Tibial nerve (tissue), 4 donors: ENCODE results near the gene MMS22L. TPM values are rescaled to one million over a fixed set of nuclear protein-coding genes. Genes with fewer than 3 reads are reported as not detected.
"Not testable (repeated sequence)": the region's sequence is repeated elsewhere in the genome, so short reads cannot be mapped to it uniquely, and the experiment has no call there.

Experiments
- DNase-seq, 2 donors: peaks; one replicate each; pipeline ENCODE4 v3.0.0-alpha.2; 2019; ENCODE audit warnings: low spot score in 2 of 2
- H3K27ac ChIP-seq, 4 donors: fragments of 200-600 bp; sonication (generic) in 3 of 4; one replicate each; pipeline ENCODE4 v1.5.1; 2017 to 2019; ENCODE audit warnings: mild to moderate bottlenecking in 1 of 4
- H3K27me3 ChIP-seq, 2 donors: fragments of 200-600 bp; sonication (generic) in 1 of 2; one replicate each; pipeline versions ENCODE4 v1.5.1 to v1.6.0; 2017 to 2019
- H3K36me3 ChIP-seq, 3 donors: fragments of 200-600 bp; sonication (generic); one replicate each; pipeline ENCODE4 v1.5.1; 2018 to 2019
- H3K4me1 ChIP-seq, 4 donors: fragments of 200-600 bp; sonication (generic) in 3 of 4; one replicate each; pipeline ENCODE4 v1.5.1; 2017 to 2019
- H3K4me3 ChIP-seq, 4 donors: fragments of 200-600 bp; sonication (generic) in 3 of 4; one replicate each; pipeline ENCODE4 v1.5.1; 2017 to 2019; ENCODE audit warnings: mild to moderate bottlenecking in 1 of 4, moderate library complexity in 1 of 4
- H3K9me3 ChIP-seq, 4 donors: fragments of 200-600 bp; sonication (generic) in 3 of 4; one replicate each; pipeline ENCODE4 v1.5.1; 2017 to 2019
- EP300 ChIP-seq, 2 donors: sonication (generic); formaldehyde crosslinking; IDR thresholded peaks; one replicate each; pipeline ENCODE4 v1.6.1; 2017; ENCODE audit warnings: antibody characterized with exemption in 2 of 2, mild to moderate bottlenecking in 1 of 2
- POLR2A ChIP-seq, 2 donors: fragments of 450-650 bp; IDR thresholded peaks; one replicate each; pipeline ENCODE4 v1.6.1; 2017; ENCODE audit warnings: antibody characterized with exemption in 2 of 2, mild to moderate bottlenecking in 2 of 2, moderate library complexity in 2 of 2
- WGBS, 2 donors: methylation state at CpG; one replicate each; pipeline ENCODE4 v1.1.5; 2018; 5-methylcytosine and 5-hydroxymethylcytosine counted together
- total RNA-seq, 4 donors: library from RNA; depleted of rRNA; stranded (reverse); fragments of >200 nt; gene quantifications; one replicate each; pipeline ENCODE4 v1.1.0, GENCODE V29; 2016
- TF ChIP-seq, protein P1 (sequence below), 5 experiments: fragments of 200-600 bp in 3 of 5; fragments of 450-650 bp in 2 of 5; sonication (generic) in 3 of 5; IDR thresholded peaks; one replicate each; pipeline ENCODE4 v1.5.1; 2016 to 2019; ENCODE audit warnings: antibody characterized with exemption in 5 of 5, mild to moderate bottlenecking in 3 of 5, moderate library complexity in 2 of 5

The MMS22L gene
- total RNA-seq, 4 donors from 2014 or later = 7.3 to 10.9 (median 8.4) TPM

DNA sequence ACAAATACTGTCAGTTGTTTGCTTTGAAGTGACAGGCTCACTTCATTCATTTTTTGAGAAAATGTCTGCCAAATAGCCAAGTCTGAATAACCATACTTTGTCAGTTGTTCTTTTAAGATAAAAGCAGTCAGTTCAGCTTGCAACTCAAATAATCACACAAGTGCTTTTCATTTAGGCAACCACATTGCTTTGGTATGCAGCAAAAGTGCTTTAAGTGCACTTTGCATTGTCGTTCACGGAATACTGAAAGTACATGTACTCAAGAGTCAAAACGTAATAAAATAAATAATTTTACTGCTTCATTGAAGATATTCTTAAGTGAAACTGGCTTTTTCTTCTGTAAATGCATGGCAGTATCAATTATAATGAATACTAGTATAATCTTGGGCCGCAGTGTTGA, 107.2 kb downstream of the MMS22L start:
- Histone ChIP-seq H3K4me1 (no peaks in the 10 kb centered on the region), H3K9me3 (no peaks in the 10 kb centered on the region), H3K27ac (no peak overlapping the region), H3K27me3 (no peaks in the 10 kb centered on the region), H3K4me3 (no peak overlapping the region), H3K36me3 (peaks cover 0 to 18% (median 0%) of the 10 kb centered on the region in 3 donors)
- TF ChIP-seq POLR2A (IDR thresholded peaks at IDR 0.05) = no peak
- 54 to 70% methylated on average over 4 of the region's 4 CpGs for WGBS, 2 donors
- DNase-seq = no peak

DNA sequence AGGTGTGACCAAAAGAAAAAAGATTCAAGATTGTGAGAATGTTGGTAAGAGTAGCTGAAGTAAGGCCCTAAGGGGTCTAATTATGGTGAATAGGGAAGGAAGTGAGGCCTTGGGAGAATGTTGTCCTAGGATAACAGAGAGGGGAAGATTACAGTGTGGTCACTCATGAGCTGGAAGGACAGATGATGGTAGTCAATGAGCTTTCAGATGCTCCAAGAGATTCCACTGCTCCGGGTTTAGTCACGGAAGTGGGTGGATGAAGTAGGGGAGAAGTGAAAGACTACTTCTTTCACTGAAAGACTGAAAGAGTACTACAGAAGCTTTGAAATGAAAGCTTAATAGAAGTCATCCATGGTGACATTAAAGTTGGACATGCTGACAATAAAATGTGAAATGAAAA, 108.5 kb downstream of the MMS22L start:
- no peaks in the 10 kb centered on the region for H3K27me3 ChIP-seq
- H3K36me3 ChIP-seq = peaks cover 0 to 15% (median 0%) of the 10 kb centered on the region in 3 donors
- H3K4me1 ChIP-seq = no peaks in the 10 kb centered on the region
- no peaks in the 10 kb centered on the region for H3K9me3 ChIP-seq
- WGBS, 2 donors = 75 to 90% methylated on average over 2 of the region's 2 CpGs
- no peak overlapping the region for H3K4me3 ChIP-seq
- H3K27ac ChIP-seq = no peak overlapping the region
- TF ChIP-seq EP300 (IDR thresholded peaks at IDR 0.05) = no peak
- TF ChIP-seq, protein P1, sequence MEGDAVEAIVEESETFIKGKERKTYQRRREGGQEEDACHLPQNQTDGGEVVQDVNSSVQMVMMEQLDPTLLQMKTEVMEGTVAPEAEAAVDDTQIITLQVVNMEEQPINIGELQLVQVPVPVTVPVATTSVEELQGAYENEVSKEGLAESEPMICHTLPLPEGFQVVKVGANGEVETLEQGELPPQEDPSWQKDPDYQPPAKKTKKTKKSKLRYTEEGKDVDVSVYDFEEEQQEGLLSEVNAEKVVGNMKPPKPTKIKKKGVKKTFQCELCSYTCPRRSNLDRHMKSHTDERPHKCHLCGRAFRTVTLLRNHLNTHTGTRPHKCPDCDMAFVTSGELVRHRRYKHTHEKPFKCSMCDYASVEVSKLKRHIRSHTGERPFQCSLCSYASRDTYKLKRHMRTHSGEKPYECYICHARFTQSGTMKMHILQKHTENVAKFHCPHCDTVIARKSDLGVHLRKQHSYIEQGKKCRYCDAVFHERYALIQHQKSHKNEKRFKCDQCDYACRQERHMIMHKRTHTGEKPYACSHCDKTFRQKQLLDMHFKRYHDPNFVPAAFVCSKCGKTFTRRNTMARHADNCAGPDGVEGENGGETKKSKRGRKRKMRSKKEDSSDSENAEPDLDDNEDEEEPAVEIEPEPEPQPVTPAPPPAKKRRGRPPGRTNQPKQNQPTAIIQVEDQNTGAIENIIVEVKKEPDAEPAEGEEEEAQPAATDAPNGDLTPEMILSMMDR (IDR thresholded peaks at IDR 0.05) = no peak
- no peak for TF ChIP-seq POLR2A (IDR thresholded peaks at IDR 0.05)
- no peak for DNase-seq

DNA sequence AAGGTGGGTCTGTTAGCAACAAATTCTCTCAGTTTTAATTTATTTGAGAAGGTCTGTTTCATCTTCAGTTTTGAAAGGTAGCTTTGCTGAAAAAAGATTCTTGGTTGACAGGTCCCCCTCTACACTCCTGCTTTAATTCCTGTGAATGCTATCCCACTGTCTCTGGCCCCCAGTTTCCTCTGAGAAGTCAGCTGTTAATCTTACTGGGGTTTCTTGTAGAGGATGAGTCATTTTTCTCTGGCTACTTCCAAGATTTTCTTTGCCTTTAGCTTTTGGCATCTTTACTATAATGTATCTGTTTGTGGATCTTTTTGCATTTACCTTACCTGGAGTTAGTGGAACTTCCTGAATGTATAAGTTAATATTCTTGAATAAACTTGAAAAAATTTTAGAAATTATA, 122.7 kb downstream of the MMS22L start:
- no peaks in the 10 kb centered on the region for H3K27me3 ChIP-seq
- DNase-seq = no peak
- peaks cover 0 to 41% (median 0%) of the 10 kb centered on the region in 3 donors for H3K36me3 ChIP-seq
- H3K4me1 ChIP-seq = no peaks in the 10 kb centered on the region
- no peak overlapping the region for H3K27ac ChIP-seq
- TF ChIP-seq POLR2A (IDR thresholded peaks at IDR 0.05) (no peak), EP300 (IDR thresholded peaks at IDR 0.05) (no peak)
- TF ChIP-seq, protein P1 (IDR thresholded peaks at IDR 0.05) = no peak
- peaks cover 0 to 6% (median 0%) of the 10 kb centered on the region in 4 donors for H3K9me3 ChIP-seq
- H3K4me3 ChIP-seq = no peak overlapping the region

DNA sequence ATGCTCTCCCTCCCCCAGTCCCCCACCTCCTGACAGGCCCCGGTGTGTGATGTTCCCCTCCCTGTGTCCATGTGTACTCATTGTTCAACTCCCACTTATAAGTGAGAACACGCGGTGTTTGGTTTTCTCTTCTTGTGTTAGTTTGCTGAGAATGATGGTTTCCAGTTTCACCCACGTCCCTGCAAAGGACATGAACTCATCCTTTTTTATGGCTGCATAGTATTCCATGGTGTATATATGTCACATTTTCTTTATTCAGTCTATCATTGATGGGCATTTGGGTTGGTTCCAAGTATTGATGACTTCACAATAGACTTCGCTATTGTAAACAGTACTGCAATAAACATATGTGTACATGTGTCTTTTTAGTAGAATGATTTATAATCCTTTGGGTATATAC, 127.6 kb downstream of the MMS22L start:
- WGBS, 2 donors = 96 to 97% methylated on average over 5 of the region's 5 CpGs
- not testable (repeated sequence) for H3K9me3 ChIP-seq, H3K27me3 ChIP-seq, H3K4me1 ChIP-seq, H3K4me3 ChIP-seq, DNase-seq, H3K27ac ChIP-seq
- peaks cover 0 to 27% (median 0%) of the 10 kb centered on the region in 3 donors for H3K36me3 ChIP-seq

DNA sequence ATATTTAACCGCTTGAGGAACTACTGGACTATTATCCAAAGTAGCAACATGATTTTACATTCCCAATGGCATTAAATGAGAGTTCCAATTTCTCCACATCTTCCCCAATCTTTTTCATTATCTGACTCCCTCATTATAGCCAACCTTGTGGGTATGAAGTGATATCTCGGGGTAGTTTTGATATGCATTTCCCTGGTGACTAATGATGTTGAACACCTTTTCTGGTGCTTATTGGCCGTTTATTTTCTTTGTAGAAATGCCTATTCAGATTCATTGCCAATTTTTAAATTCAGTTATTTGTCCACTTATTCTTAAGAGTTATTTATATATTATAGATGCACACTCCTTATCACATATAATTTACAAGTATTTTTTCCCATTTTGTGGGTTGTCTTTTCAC, 129.0 kb downstream of the MMS22L start:
- Histone ChIP-seq H3K4me1 (no peaks in the 10 kb centered on the region), H3K36me3 (peaks cover 0 to 17% (median 0%) of the 10 kb centered on the region in 3 donors), H3K27ac (no peak overlapping the region), H3K9me3 (peaks cover 0 to 6% (median 0%) of the 10 kb centered on the region in 4 donors), H3K4me3 (no peak overlapping the region), H3K27me3 (no peaks in the 10 kb centered on the region)
- no peak for DNase-seq
- TF ChIP-seq EP300 (IDR thresholded peaks at IDR 0.05) (no peak), POLR2A (IDR thresholded peaks at IDR 0.05) (no peak)
- TF ChIP-seq, protein P1 (IDR thresholded peaks at IDR 0.05) = no peak
- WGBS, 2 donors = 93 to 96% methylated on average over 3 of the region's 3 CpGs

DNA sequence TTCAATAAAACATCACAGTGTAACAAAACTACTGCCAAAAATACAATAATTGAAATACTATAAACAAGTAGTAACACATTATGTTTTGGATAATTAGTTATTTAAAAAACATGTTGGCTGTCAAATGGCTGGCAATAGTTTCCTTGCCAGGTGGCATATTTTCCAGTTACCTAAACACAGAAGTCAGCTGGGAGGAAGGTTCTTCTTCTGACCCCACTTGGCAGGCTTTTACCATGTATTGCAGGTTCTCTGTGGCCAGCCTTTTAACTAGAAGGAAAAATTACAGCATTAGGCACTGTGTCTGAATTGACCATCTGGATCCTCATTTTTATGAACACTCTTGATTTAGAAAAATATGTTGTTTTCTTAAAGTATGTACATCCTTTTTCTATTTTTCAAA, 131.4 kb downstream of the MMS22L start:
- no peaks in the 10 kb centered on the region for H3K4me1 ChIP-seq
- no peak for TF ChIP-seq POLR2A (IDR thresholded peaks at IDR 0.05)
- no peak for TF ChIP-seq EP300 (IDR thresholded peaks at IDR 0.05)
- TF ChIP-seq, protein P1 (IDR thresholded peaks at IDR 0.05) = no peak
- peaks cover 0 to 13% (median 0%) of the 10 kb centered on the region in 3 donors for H3K36me3 ChIP-seq
- H3K9me3 ChIP-seq = peaks cover 0 to 3% (median 0%) of the 10 kb centered on the region in 4 donors
- no peak for DNase-seq
- no peak overlapping the region for H3K4me3 ChIP-seq
- H3K27ac ChIP-seq = no peak overlapping the region
- no peaks in the 10 kb centered on the region for H3K27me3 ChIP-seq
